ENCODE measurements around the gene FOS.

DNA sequence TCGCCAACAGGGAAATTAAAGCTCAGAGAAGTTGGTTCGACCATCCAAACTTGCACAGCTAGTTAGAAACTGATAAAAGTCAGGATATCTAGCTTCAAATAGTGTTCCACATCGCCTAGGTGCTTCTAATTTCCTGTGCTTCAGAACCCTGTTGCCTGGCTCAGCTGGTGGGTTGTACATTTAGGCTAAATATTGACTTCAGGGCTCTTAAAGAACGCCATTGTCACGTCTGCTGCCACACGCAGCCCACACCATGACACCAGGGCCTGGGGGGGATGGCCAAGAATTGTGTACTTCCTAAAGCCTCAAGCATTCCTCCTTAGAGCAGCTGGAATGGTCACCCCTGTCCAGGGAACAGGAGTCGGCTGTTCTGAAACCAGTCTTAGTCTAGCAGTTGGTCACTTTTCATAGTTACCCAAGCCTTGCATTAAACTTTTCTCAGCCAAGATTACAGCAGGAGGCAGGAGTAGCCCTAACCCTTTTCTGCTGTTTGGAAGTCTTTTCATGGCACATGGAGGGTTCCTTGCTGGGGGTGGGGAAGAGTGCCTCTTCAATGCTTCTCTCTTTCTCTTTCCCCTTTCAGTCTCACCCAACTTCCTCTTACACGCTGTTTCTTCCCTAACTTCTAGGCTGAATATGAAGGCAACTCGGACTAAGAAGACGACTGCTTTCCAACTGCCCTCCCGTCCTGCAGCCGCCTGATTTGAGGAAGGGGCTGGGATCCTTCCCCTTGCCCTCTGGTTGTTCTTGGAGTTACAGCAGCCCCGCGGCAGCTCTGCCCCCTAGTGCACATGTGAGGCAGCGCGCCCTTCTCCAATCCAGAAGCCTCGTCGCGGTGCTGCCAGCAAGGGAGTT is 17.1 kb downstream of the FOS start:
- TF ChIP-seq, protein P1, sequence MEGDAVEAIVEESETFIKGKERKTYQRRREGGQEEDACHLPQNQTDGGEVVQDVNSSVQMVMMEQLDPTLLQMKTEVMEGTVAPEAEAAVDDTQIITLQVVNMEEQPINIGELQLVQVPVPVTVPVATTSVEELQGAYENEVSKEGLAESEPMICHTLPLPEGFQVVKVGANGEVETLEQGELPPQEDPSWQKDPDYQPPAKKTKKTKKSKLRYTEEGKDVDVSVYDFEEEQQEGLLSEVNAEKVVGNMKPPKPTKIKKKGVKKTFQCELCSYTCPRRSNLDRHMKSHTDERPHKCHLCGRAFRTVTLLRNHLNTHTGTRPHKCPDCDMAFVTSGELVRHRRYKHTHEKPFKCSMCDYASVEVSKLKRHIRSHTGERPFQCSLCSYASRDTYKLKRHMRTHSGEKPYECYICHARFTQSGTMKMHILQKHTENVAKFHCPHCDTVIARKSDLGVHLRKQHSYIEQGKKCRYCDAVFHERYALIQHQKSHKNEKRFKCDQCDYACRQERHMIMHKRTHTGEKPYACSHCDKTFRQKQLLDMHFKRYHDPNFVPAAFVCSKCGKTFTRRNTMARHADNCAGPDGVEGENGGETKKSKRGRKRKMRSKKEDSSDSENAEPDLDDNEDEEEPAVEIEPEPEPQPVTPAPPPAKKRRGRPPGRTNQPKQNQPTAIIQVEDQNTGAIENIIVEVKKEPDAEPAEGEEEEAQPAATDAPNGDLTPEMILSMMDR (IDR thresholded peaks at IDR 0.05), result peak; percentile 99
- no peak for TF ChIP-seq ZFX (IDR thresholded peaks at IDR 0.05; ENCODE audit: borderline replicate concordance)
